Activated CD4-positive, alpha-beta T cell treated with anti-CD3 and anti-CD28 coated beads, Interleukin-2, amount 50 U/mL, for 24 hours (primary cell): ENCODE data around the gene ACP3.
"Not testable (repeated sequence)": the region's sequence is repeated elsewhere in the genome, so short reads cannot be mapped to it uniquely, and the experiment has no call there.

Experiments used
- DNase-seq, 2 donors: peaks; one replicate each; pipeline ENCODE4 v3.0.0-alpha.2; 2020; ENCODE audit warnings: low read depth in 1 of 2, low spot score in 1 of 2

Gene ACP3

GRCh38 chr3:132356568-132356967 lies 39.4 kb downstream of the ACP3 start:
- DNase-seq = no peak

DNA sequence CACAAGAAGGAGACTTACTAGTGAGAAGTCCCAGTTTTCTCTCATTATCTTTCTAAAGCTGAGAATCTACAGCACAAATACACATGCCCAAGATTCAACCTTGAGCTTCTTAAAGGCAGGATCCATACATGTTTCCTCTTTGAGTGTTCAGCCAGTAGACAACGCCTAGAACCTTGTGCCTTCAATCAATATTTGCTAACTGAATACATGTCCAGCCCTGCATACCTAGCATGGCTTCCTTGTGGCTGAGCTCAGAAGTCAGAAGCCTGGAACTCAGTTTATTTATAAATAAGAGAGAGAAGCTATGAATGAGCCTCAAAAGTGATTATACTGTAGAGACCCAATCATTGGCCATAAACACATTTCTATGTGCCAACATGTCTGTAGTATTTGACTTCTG lies 43.5 kb downstream of the ACP3 start:
- no peak for DNase-seq

DNA sequence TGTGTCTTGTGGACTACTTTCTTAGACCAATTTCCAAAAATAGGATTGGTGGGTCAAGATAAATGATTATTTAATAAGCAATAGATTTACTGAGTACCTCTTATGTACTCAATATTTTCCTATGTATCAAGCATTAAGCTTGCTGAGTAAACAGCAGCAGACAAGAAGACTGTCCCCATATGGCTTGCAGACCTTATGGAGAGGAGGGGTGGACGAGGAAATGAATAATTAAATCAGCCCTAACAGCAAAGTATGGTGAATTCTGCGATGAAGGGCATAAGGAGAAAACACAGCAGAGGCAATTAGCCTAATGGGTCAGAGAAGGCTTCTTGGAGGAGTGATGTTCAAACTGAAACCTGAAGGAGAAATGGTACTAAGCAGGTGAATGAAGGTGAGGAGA lies 45.1 kb downstream of the ACP3 start:
- no peak for DNase-seq

- DNase-seq = no peak
These were observed 51.3 kb downstream of the ACP3 start for GRCh38 chr3:132368515-132368914.

GRCh38 chr3:132368962-132369361 lies 51.8 kb downstream of the ACP3 start:
- DNase-seq = no peak

DNA sequence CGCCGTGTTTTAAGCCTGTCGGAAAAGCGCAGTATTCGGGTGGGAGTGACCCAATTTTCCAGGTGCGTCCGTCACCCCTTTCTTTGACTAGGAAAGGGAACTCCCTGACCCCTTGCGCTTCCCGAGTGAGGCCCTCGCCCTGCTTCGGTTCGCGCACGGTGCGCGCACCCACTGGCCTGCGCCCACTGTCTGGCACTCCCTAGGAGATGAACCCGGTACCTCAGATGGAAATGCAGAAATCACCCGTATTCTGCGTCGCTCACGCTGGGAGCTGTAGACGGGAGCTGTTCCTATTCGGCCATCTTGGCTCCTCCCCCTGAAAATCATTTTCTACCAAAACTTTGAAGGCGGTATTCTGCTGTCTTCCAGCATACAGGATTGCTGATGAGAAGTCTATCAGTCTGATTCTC lies 59.7 kb downstream of the ACP3 start:
- DNase-seq = not testable (repeated sequence)

DNA sequence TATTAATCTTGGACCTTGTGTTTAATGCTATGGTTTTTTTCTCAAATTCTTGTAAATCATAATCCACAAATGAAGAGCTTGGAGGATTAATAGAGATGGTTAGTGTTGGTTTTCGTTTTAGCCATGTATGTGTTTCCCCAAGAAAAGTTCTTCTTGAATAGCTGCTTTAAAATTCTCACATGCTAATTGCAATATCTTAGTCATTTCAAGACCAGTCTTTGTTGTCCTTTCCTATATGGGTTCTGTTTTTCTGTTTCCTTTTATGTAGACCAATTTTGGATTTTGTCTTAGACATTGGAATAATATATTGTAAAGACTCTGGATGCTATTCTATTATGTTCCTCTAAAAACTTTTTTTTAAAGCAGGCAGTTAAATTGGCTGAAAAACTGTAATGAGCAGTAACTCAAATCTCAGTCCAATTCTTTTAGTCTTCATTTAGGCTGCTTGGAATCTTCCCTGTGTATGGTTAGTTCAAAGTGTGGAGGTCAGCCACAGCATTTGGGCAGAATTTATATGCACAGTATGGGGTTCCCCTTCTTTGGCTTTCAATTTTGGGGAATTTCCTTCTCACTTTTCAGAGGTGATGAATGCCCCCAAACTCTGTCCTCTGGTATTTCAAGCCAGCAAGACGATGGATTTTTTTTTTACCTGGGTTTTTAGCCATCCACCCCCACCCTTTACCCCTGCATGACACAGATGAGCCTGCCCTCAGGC lies 61.0 kb downstream of the ACP3 start:
- no peak for DNase-seq

DNA sequence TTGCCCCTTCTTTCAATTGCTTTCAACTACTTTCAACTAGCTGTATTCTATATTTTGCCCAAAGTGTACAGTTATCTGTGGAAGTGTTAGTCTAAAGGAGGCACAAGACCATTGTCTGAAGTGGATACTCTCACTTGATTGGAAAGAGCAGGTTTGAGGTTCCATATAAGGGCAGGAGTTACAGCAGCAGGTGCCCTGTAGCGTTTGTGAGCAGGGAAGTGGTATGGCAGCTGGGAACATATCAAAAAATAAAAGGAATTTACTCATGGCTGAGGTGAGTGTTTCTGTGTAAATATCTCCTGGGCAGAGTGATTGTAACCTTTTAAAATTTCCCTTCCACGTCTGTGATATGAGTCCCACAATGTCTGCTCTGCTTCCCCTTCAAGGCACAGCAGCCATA lies 61.6 kb downstream of the ACP3 start:
- DNase-seq = no peak

- DNase-seq = no peak
These were observed 63.7 kb downstream of the ACP3 start for GRCh38 chr3:132380920-132381319.

GRCh38 chr3:132381348-132381944 lies 64.2 kb downstream of the ACP3 start:
- DNase-seq = no peak

DNA sequence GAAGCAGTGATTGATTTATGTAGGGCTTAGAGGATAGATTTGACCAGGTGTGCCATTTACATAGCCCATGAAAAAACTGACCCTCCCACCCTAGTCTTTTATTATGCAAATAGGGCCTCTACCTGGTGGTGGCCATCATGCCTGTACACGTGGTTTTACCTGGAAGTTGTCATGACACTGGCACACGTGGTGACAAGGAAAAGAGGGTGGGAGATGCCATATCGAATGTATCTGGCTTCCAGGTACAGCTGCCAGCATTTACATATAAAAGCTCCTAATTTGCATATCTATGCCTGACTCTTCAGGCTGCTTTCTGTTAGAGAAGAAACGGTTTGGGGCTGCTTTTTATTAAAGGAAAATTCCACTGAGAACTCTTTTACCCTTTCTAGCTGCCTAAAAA lies 65.1 kb downstream of the ACP3 start:
- DNase-seq = no peak

GRCh38 chr3:132382688-132383194 lies 65.5 kb downstream of the ACP3 start:
- DNase-seq = no peak

GRCh38 chr3:132386259-132386658 lies 69.1 kb downstream of the ACP3 start:
- DNase-seq = no peak

GRCh38 chr3:132392675-132393074 lies 75.5 kb downstream of the ACP3 start:
- not testable (repeated sequence) for DNase-seq

GRCh38 chr3:132394320-132394719 lies 77.1 kb downstream of the ACP3 start:
- no peak for DNase-seq

- no peak for DNase-seq
These were observed 77.9 kb downstream of the ACP3 start for GRCh38 chr3:132395126-132395525.

- DNase-seq = no peak
These were observed 79.0 kb downstream of the ACP3 start for GRCh38 chr3:132396255-132396654.

DNA sequence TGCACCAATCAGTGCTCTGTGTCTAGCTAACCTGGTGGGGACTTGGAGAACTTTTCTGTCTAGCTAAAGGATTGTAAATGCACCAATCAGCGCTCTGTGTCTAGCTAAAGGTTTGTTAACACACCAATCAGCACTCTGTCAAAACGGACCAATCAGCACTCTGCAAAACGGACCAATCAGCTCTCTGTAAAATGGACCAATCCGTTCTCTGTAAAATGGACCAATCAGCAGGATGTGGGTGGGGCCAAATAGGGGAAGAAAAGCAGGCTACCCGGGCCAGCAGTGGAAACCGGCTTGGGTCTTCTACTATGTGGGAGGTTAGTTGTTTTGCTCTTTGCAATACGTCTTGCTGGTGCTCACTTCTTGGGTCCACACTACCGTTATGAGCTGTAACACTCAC lies 79.6 kb downstream of the ACP3 start:
- DNase-seq = not testable (repeated sequence)

- DNase-seq = no peak
These were observed 82.1 kb downstream of the ACP3 start for GRCh38 chr3:132399054-132399929.

GRCh38 chr3:132401255-132401654 lies 84.0 kb downstream of the ACP3 start:
- DNase-seq = no peak

GRCh38 chr3:132404276-132404675 lies 87.1 kb downstream of the ACP3 start:
- DNase-seq = no peak

GRCh38 chr3:132405188-132405587 lies 88.0 kb downstream of the ACP3 start:
- no peak for DNase-seq
